HFFc6 (cell line): Measurements from ENCODE around the gene GLO1. TPM values are rescaled to one million over a fixed set of nuclear protein-coding genes. Genes with fewer than 3 reads are reported as not detected.

Source experiments
- DNase-seq: peaks from one replicate; pipeline ENCODE4 v3.0.0-alpha.2; 2018
- H3K27ac Mint-ChIP-seq: 2 replicates; pipeline ENCODE4 v1.8.0; 2020; ENCODE audit warnings: mild to moderate bottlenecking, mixed read lengths
- H3K27me3 Mint-ChIP-seq: 2 replicates; pipeline ENCODE4 v1.8.0; 2021; ENCODE audit warnings: mild to moderate bottlenecking, moderate library complexity, mixed read lengths; ENCODE audit not compliant: insufficient read depth
- H3K36me3 Mint-ChIP-seq: 2 replicates; pipeline ENCODE4 v1.8.0; 2021; ENCODE audit warnings: low read depth, mixed read lengths
- H3K4me1 Mint-ChIP-seq: 2 replicates; pipeline ENCODE4 v1.8.0; 2020; ENCODE audit warnings: low read depth, mixed read lengths
- H3K4me3 Mint-ChIP-seq: 2 replicates; pipeline ENCODE4 v1.8.0; 2020; ENCODE audit warnings: mild to moderate bottlenecking, moderate library complexity, mixed read lengths
- H3K9me3 Mint-ChIP-seq: 2 replicates; pipeline ENCODE4 v1.8.0; 2020; ENCODE audit warnings: mild to moderate bottlenecking, mixed read lengths
- CTCF ChIP-seq: fragments of 200-600 bp; sonication (generic); IDR thresholded peaks from 2 replicates; pipeline ENCODE4 v1.5.0; 2021; ENCODE audit warnings: antibody characterized with exemption, mild to moderate bottlenecking
- long read RNA-seq: library from polyadenylated mRNA; unstranded; transcript quantifications from one replicate; pipeline ENCODE4 v2.0.0, GENCODE V29; 2019
- total RNA-seq, 6 experiments: library from RNA; stranded (reverse); fragmentation: NEBNext Ultra II Directional; extraction: Animal tissue kit (Norgen Biotek cat#: 25700); gene quantifications; 2 replicates in 1 of 6; 3 replicates in 5 of 6; pipeline ENCODE4 v1.2.3, GENCODE V29; 2021

Gene GLO1
- total RNA-seq, result 100 to 1,000 TPM in 3 of 6 experiments, 10 to 100 TPM in 3; 89.2 to 113 (median 99.2) TPM
- long read RNA-seq, transcript GLO1-201 (6 exons, 2,012 nt), result major isoform, 76 of 93 reads
- long read RNA-seq, partial matches to known transcripts, result 16 of 93 reads
- long read RNA-seq, other reads (novel, unspliced or antisense), result 1 of 93 reads

- peak within 1 kb of the TSS; percentile 82 for H3K27ac Mint-ChIP-seq
- peak; percentile 98 for DNase-seq
- peaks cover 19% of the 10 kb centered on the region for H3K9me3 Mint-ChIP-seq
- H3K27me3 Mint-ChIP-seq, result peaks cover 19% of the 10 kb centered on the region
- 0 out of 2 replicates have a peak, but pooled peaks have one; percentile 6 for TF ChIP-seq CTCF
- H3K4me1 Mint-ChIP-seq, result peaks cover 19% of the 10 kb centered on the region
- H3K36me3 Mint-ChIP-seq, result peaks cover 36% of the 10 kb centered on the region
- H3K4me3 Mint-ChIP-seq, result peak within 1 kb of the TSS; percentile 88
Measured at GRCh38 chr6:38702558-38703397, at the start of gene GLO1. Gene GLO1, minus strand, starts transcription at chr6:38703145. Its CDS starts 91 bp downstream, at chr6:38703054.

GRCh38 chr6:38750968-38751615 lies 48.1 kb upstream of the GLO1 start:
- Mint-ChIP-seq H3K27me3 (peaks cover 3% of the 10 kb centered on the region), H3K9me3 (no peaks in the 10 kb centered on the region), H3K4me3 (no peak overlapping the region), H3K27ac (no peak overlapping the region), H3K36me3 (no peaks in the 10 kb centered on the region), H3K4me1 (no peaks in the 10 kb centered on the region)
- no peak for TF ChIP-seq CTCF
- DNase-seq, result no peak

GRCh38 chr6:38749473-38749872 lies 46.5 kb upstream of the GLO1 start:
- peaks cover 3% of the 10 kb centered on the region for H3K27me3 Mint-ChIP-seq

GRCh38 chr6:38739532-38739931 lies 36.6 kb upstream of the GLO1 start:
- Mint-ChIP-seq H3K4me3 (no peak overlapping the region), H3K9me3 (no peaks in the 10 kb centered on the region), H3K27me3 (peaks cover 7% of the 10 kb centered on the region; the same call in 1 of the 2 replicates), H3K4me1 (no peaks in the 10 kb centered on the region), H3K36me3 (no peaks in the 10 kb centered on the region), H3K27ac (no peak overlapping the region)
- TF ChIP-seq CTCF, result peak; percentile 72
- no peak for DNase-seq

More at GRCh38 chr6:38749473-38749872, 46.5 kb upstream of the GLO1 start:
- TF ChIP-seq CTCF, result no peak
- Mint-ChIP-seq H3K27ac (no peak overlapping the region), H3K4me1 (no peaks in the 10 kb centered on the region), H3K4me3 (no peak overlapping the region), H3K9me3 (no peaks in the 10 kb centered on the region), H3K36me3 (no peaks in the 10 kb centered on the region)
- DNase-seq, result no peak

GRCh38 chr6:38738261-38738660 lies 35.3 kb upstream of the GLO1 start:
- no peak for TF ChIP-seq CTCF
- H3K36me3 Mint-ChIP-seq, result no peaks in the 10 kb centered on the region
- no peak overlapping the region for H3K4me3 Mint-ChIP-seq
- no peaks in the 10 kb centered on the region for H3K9me3 Mint-ChIP-seq
- DNase-seq, result no peak
- H3K4me1 Mint-ChIP-seq, result no peaks in the 10 kb centered on the region
- H3K27me3 Mint-ChIP-seq, result peaks cover 5% of the 10 kb centered on the region; the same call in 1 of the 2 replicates
- no peak overlapping the region for H3K27ac Mint-ChIP-seq
